NCI-H446 (cell line): Measurements from ENCODE around the gene HOXA1.

ENCODE experiments used
- DNase-seq, 2 experiments: peaks; one replicate each; lab custom pipeline; 2025; lab: John Stamatoyannopoulos, UW

The HOXA1 gene

GRCh38 chr7:27116962-27117886 is 21.4 kb upstream of the HOXA1 start:
- DNase-seq = no peak

- no peak for DNase-seq
Observed at GRCh38 chr7:27116031-27116961, 20.5 kb upstream of the HOXA1 start.

GRCh38 chr7:27115221-27116026 is 19.6 kb upstream of the HOXA1 start:
- no peak for DNase-seq

GRCh38 chr7:27114881-27115220 is 19.1 kb upstream of the HOXA1 start:
- no peak for DNase-seq

- no peak for DNase-seq
Observed at GRCh38 chr7:27113991-27114769, 18.4 kb upstream of the HOXA1 start.

- no peak for DNase-seq
Observed at GRCh38 chr7:27112955-27113949, 17.5 kb upstream of the HOXA1 start.

- no peak for DNase-seq
Observed at GRCh38 chr7:27112361-27112760, 16.6 kb upstream of the HOXA1 start.

- DNase-seq = no peak
Observed at GRCh38 chr7:27111751-27112277, 16.0 kb upstream of the HOXA1 start.

GRCh38 chr7:27111042-27111750 is 15.4 kb upstream of the HOXA1 start:
- DNase-seq = no peak

- no peak for DNase-seq
Observed at GRCh38 chr7:27110186-27111031, 14.6 kb upstream of the HOXA1 start.

- DNase-seq = no peak
Observed at GRCh38 chr7:27109466-27110185, 13.8 kb upstream of the HOXA1 start.

- no peak for DNase-seq
Observed at GRCh38 chr7:27108390-27109127, 12.8 kb upstream of the HOXA1 start.

GRCh38 chr7:27107391-27108381 is 11.9 kb upstream of the HOXA1 start:
- no peak for DNase-seq

GRCh38 chr7:27106901-27107240 is 11.1 kb upstream of the HOXA1 start:
- DNase-seq = no peak

GRCh38 chr7:27106181-27106900 is 10.5 kb upstream of the HOXA1 start:
- no peak for DNase-seq
